H9 (cell line): Measurements from ENCODE around the gene CRACDL. TPM values are rescaled to one million over a fixed set of nuclear protein-coding genes. Genes with fewer than 3 reads are reported as not detected.
A peak's percentile ranks its signal among the peaks of the same experiment; 100 is the strongest.

Experiments used
- DNase-seq: peaks from one replicate; pipeline ENCODE4 v3.0.0-alpha.2; 2017
- H2AFZ ChIP-seq: one replicate; pipeline ENCODE4 v1.6.1; 2013; ENCODE audit warnings: mild to moderate bottlenecking, low read length, control low read depth, moderate library complexity
- H2AK5ac ChIP-seq: 2 replicates; pipeline ENCODE4 v1.6.1; 2013; ENCODE audit warnings: low read length, control low read depth, mixed read lengths; ENCODE audit not compliant: insufficient read length
- H2BK120ac ChIP-seq: one replicate; pipeline ENCODE4 v1.6.1; 2013; ENCODE audit warnings: low read depth, mild to moderate bottlenecking, low read length, control low read depth, inconsistent platforms; ENCODE audit not compliant: poor library complexity, severe bottlenecking
- H2BK12ac ChIP-seq: 2 replicates; pipeline ENCODE4 v1.6.1; 2013; ENCODE audit warnings: low read length, control low read depth, mixed read lengths, low read depth; ENCODE audit not compliant: insufficient read length
- H2BK15ac ChIP-seq: 2 replicates; pipeline ENCODE4 v1.6.1; 2013; ENCODE audit warnings: low read depth, low read length, control low read depth
- H2BK20ac ChIP-seq: one replicate; pipeline ENCODE4 v1.6.1; 2013; ENCODE audit warnings: low read depth, mild to moderate bottlenecking, low read length, control low read depth, inconsistent platforms; ENCODE audit not compliant: poor library complexity, severe bottlenecking
- H2BK5ac ChIP-seq: 2 replicates; pipeline ENCODE4 v1.6.1; 2013; ENCODE audit warnings: low read length, control low read depth, mixed read lengths; ENCODE audit not compliant: insufficient read length
- H3K14ac ChIP-seq: 2 replicates; pipeline ENCODE4 v1.6.1; 2013; ENCODE audit warnings: low read length, control low read depth; ENCODE audit not compliant: insufficient read depth
- H3K18ac ChIP-seq: 2 replicates; pipeline ENCODE4 v1.6.1; 2013; ENCODE audit warnings: low read depth, mild to moderate bottlenecking, mixed read lengths, low read length, control low read depth; ENCODE audit not compliant: insufficient read length
- H3K23ac ChIP-seq: 2 replicates; pipeline ENCODE4 v1.6.1; 2013; ENCODE audit warnings: low read length, control low read depth, mixed read lengths, low read depth; ENCODE audit not compliant: insufficient read length
- H3K23me2 ChIP-seq: 2 replicates; pipeline ENCODE4 v1.6.1; 2013; ENCODE audit warnings: low read depth, mild to moderate bottlenecking, mixed read lengths, low read length, control low read depth; ENCODE audit not compliant: insufficient read length, poor library complexity, severe bottlenecking
- H3K27ac ChIP-seq: 2 replicates; pipeline ENCODE4 v1.5.1; 2013; ENCODE audit warnings: low read length, control low read depth, mixed read lengths, low read depth; ENCODE audit not compliant: insufficient read length
- H3K27me3 ChIP-seq: 2 replicates; pipeline ENCODE4 v1.6.1; 2013; ENCODE audit warnings: low read length, control low read depth, inconsistent platforms; ENCODE audit not compliant: insufficient read depth
- H3K4ac ChIP-seq: 2 replicates; pipeline ENCODE4 v1.6.1; 2013; ENCODE audit warnings: low read depth, mild to moderate bottlenecking, control low read depth, inconsistent platforms, low read length, moderate library complexity
- H3K4me1 ChIP-seq: 2 replicates; pipeline ENCODE4 v1.6.1; 2013; ENCODE audit warnings: low read length, control low read depth, inconsistent platforms; ENCODE audit not compliant: insufficient read depth
- H3K4me2 ChIP-seq: 2 replicates; pipeline ENCODE4 v1.6.1; 2013; ENCODE audit warnings: low read length, control low read depth, mixed read lengths; ENCODE audit not compliant: insufficient read length, insufficient read depth
- H3K56ac ChIP-seq: 2 replicates; pipeline ENCODE4 v1.6.1; 2013; ENCODE audit warnings: low read depth, mild to moderate bottlenecking, mixed read lengths, low read length, control low read depth; ENCODE audit not compliant: insufficient read length
- H3K79me1 ChIP-seq: 2 replicates; pipeline ENCODE4 v1.6.1; 2013; ENCODE audit warnings: low read depth, mild to moderate bottlenecking, moderate library complexity, low read length, control low read depth, inconsistent platforms; ENCODE audit not compliant: insufficient read depth, poor library complexity, severe bottlenecking
- H3K79me2 ChIP-seq: 2 replicates; pipeline ENCODE4 v1.6.1; 2013; ENCODE audit warnings: low read length, control low read depth, inconsistent platforms; ENCODE audit not compliant: insufficient read depth
- H3K9ac ChIP-seq: 2 replicates; pipeline ENCODE4 v1.6.1; 2013; ENCODE audit warnings: low read length, control low read depth, mixed read lengths; ENCODE audit not compliant: insufficient read length; ENCODE audit errors: extremely low read depth
- H3K9me3 ChIP-seq: one replicate; pipeline ENCODE4 v1.6.1; 2013; ENCODE audit warnings: low read depth, low read length, inconsistent platforms; ENCODE audit not compliant: control insufficient read depth
- H3T11ph ChIP-seq: one replicate; pipeline ENCODE4 v1.6.1; 2013; ENCODE audit warnings: mild to moderate bottlenecking, low read length, control low read depth, inconsistent platforms
- H4K20me1 ChIP-seq: one replicate; pipeline ENCODE4 v1.6.1; 2013; ENCODE audit not compliant: control insufficient read depth, insufficient read length, insufficient read depth
- H4K5ac ChIP-seq: 2 replicates; pipeline ENCODE4 v1.6.1; 2013; ENCODE audit warnings: low read depth, mild to moderate bottlenecking, mixed read lengths, low read length, control low read depth; ENCODE audit not compliant: insufficient read length
- H4K8ac ChIP-seq: replicated peaks from 2 replicates; pipeline ENCODE4 v1.6.1; 2013; ENCODE audit warnings: low read length, control low read depth, mixed read lengths, low read depth; ENCODE audit not compliant: insufficient read length
- H4K91ac ChIP-seq: 2 replicates; pipeline ENCODE4 v1.6.1; 2013; ENCODE audit warnings: low read depth, mild to moderate bottlenecking, moderate library complexity, mixed read lengths, low read length, control low read depth; ENCODE audit not compliant: insufficient read length
- H3K27ac Mint-ChIP-seq, 3 experiments: 2 replicates in 2 of 3; 3 replicates in 1 of 3; pipeline ENCODE4 v1.8.0; 2020 to 2021; ENCODE audit warnings: mixed read lengths in 3 of 3, mild to moderate bottlenecking in 1 of 3, moderate library complexity in 1 of 3
- H3K27me3 Mint-ChIP-seq: 2 replicates; pipeline ENCODE4 v1.8.0; 2021; ENCODE audit warnings: low read depth, mild to moderate bottlenecking, moderate library complexity, mixed read lengths
- H3K36me3 Mint-ChIP-seq, 3 experiments: 2 replicates in 2 of 3; 3 replicates in 1 of 3; pipeline ENCODE4 v1.8.0; 2020 to 2021; ENCODE audit warnings: low read depth in 3 of 3, mixed read lengths in 3 of 3; ENCODE audit not compliant: insufficient read depth in 1 of 3
- H3K4me1 Mint-ChIP-seq, 2 experiments: 2 replicates each; pipeline ENCODE4 v1.8.0; 2020; ENCODE audit warnings: mixed read lengths in 2 of 2
- H3K4me3 Mint-ChIP-seq, 2 experiments: 2 replicates in 1 of 2; 3 replicates in 1 of 2; pipeline ENCODE4 v1.8.0; 2020 to 2021; ENCODE audit warnings: mild to moderate bottlenecking in 2 of 2, mixed read lengths in 2 of 2, moderate library complexity in 1 of 2
- H3K9me3 Mint-ChIP-seq, 2 experiments: 2 replicates in 1 of 2; 3 replicates in 1 of 2; pipeline ENCODE4 v1.8.0; 2020; ENCODE audit warnings: mild to moderate bottlenecking in 2 of 2, mixed read lengths in 2 of 2, moderate library complexity in 1 of 2
- WGBS: extraction: QIAGEN DNeasy Blood & Tissue Kit; methylation state at CpG from one replicate; pipeline ENCODE4 v1.1.7; 2013; ENCODE audit warnings: missing lambda C conversion rate, low lambda C conversion rate, mixed read lengths; ENCODE audit not compliant: insufficient read length; ENCODE audit errors: extremely low coverage; 5-methylcytosine and 5-hydroxymethylcytosine counted together
- total RNA-seq: library from RNA; stranded (reverse); gene quantifications from 2 replicates; pipeline ENCODE4 v1.2.1, GENCODE V29; 2021
- TF ChIP-seq, protein P1 (sequence below): fragments of 200-600 bp; sonication (generic); conservative IDR thresholded peaks from 3 replicates; pipeline ENCODE4 v1.8.0; 2021; ENCODE audit warnings: antibody characterized with exemption, mild to moderate bottlenecking

The CRACDL gene
- total RNA-seq, 1 experiment from 2014 or later, result 0.48 TPM

DNA sequence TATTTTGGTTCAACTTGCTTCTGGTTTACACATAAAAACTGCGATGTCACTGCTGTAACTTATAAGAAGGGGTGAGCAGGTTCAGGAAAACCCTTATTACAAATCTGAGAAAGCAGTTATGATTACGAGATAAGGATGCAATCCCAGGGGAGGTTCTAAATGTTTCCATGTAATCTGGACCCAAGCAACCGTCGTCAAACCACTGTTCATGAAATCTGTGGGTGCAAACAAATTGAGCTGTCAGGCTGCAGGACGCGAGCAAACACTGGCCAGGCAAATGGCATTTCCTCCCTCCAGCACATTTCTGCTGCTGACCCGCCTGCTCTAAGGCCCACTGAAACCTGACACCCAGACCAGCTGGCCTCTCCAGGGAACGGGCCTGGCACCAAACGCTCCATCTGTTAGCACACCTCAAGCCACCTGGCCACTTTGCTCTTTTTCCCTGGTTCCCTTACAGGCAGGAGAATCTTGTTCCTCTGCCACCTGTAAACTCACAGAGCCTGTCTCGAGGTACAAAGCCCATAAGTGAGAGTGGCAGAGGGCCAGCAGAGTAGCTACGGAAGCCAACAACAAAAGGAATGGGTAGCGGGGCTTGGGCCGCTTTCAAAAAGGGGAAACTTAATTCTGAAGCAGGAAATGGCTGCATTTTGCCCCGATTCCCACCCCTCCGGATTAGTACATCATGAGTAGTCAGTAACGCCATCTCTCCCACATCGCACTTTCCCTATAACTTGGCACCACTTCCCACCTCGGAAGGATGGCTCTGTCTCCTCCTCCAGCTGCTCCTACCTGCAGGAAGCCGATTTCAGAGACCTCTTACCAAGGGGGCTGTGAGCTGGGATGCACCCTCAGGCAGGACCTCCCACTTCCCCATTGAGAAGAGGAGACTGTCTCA lies 26.5 kb downstream of the CRACDL start:
- no peak overlapping the region for H3K9ac ChIP-seq
- no CpG with 5 or more reads among the region's 19 CpGs for WGBS

More for the DNA sequence above, 26.5 kb downstream of the CRACDL start:
- H2BK15ac ChIP-seq, result no peak overlapping the region
- no peak overlapping the region for H2BK20ac ChIP-seq
- H3K14ac ChIP-seq, result no peak overlapping the region; the same call in 1 of the 2 replicates
- H4K8ac ChIP-seq, result no peak overlapping the region
- H3K27ac ChIP-seq, result no peak overlapping the region
- no peak overlapping the region for H3K18ac ChIP-seq
- no peaks in the 10 kb centered on the region; a peak in 1 of 5 replicates for H3K9me3 Mint-ChIP-seq
- H2AK5ac ChIP-seq, result no peak overlapping the region
- peak; percentile 90 for DNase-seq
- H2BK120ac ChIP-seq, result no peak overlapping the region
- H3K4me1 Mint-ChIP-seq, result peaks cover 22 to 34% of the 10 kb centered on the region in 2 experiments
- no peaks in the 10 kb centered on the region for H3K36me3 Mint-ChIP-seq
- no peak overlapping the region for H4K5ac ChIP-seq
- no peaks in the 10 kb centered on the region for H3K23me2 ChIP-seq
- peaks cover 5% of the 10 kb centered on the region for H3K27me3 Mint-ChIP-seq
- H2BK5ac ChIP-seq, result no peak overlapping the region
- H3K27me3 ChIP-seq, result no peaks in the 10 kb centered on the region
- no peak overlapping the region for H2BK12ac ChIP-seq
- no peaks in the 10 kb centered on the region for H3K4me1 ChIP-seq
- no peak overlapping the region for H2AFZ ChIP-seq
- TF ChIP-seq, protein P1, sequence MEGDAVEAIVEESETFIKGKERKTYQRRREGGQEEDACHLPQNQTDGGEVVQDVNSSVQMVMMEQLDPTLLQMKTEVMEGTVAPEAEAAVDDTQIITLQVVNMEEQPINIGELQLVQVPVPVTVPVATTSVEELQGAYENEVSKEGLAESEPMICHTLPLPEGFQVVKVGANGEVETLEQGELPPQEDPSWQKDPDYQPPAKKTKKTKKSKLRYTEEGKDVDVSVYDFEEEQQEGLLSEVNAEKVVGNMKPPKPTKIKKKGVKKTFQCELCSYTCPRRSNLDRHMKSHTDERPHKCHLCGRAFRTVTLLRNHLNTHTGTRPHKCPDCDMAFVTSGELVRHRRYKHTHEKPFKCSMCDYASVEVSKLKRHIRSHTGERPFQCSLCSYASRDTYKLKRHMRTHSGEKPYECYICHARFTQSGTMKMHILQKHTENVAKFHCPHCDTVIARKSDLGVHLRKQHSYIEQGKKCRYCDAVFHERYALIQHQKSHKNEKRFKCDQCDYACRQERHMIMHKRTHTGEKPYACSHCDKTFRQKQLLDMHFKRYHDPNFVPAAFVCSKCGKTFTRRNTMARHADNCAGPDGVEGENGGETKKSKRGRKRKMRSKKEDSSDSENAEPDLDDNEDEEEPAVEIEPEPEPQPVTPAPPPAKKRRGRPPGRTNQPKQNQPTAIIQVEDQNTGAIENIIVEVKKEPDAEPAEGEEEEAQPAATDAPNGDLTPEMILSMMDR, result no peak
- H3K4me3 Mint-ChIP-seq, result peak overlapping the region in 1 of 2 experiments; percentile 14; a peak in 2 of 5 replicates
- no peaks in the 10 kb centered on the region for H4K20me1 ChIP-seq
- H3K79me1 ChIP-seq, result no peaks in the 10 kb centered on the region
- H3K79me2 ChIP-seq, result no peaks in the 10 kb centered on the region
- H4K91ac ChIP-seq, result no peak overlapping the region
- no peaks in the 10 kb centered on the region for H3K9me3 ChIP-seq
- no peak overlapping the region for H3K23ac ChIP-seq
- no peak overlapping the region for H3K56ac ChIP-seq
- H3K4ac ChIP-seq, result no peak overlapping the region
- H3K27ac Mint-ChIP-seq, result peak overlapping the region in 1 of 3 experiments; percentile 64; a peak in 2 of 7 replicates
- H3K4me2 ChIP-seq, result no peak overlapping the region
- H3T11ph ChIP-seq, result no peak overlapping the region
